Testis (tissue), 2 donors: Measurements from ENCODE around the gene AQP5.

ENCODE experiments used
- CTCF ChIP-seq, 3 experiments: fragments of 450-650 bp in 2 of 3; fragments of 200-600 bp in 1 of 3; sonication (generic) in 1 of 3; IDR thresholded peaks; one replicate each; pipeline ENCODE4 v1.5.1; 2016 to 2019; ENCODE audit warnings: antibody characterized with exemption in 3 of 3, mild to moderate bottlenecking in 2 of 3, moderate library complexity in 1 of 3
- POLR2A ChIP-seq: fragments of 450-650 bp; IDR thresholded peaks from one replicate; pipeline ENCODE4 v1.6.1; 2017; ENCODE audit warnings: antibody characterized with exemption, mild to moderate bottlenecking, moderate library complexity

GRCh38 chr12:49983892-49984291, 22.2 kb downstream of the AQP5 start:
- TF ChIP-seq CTCF (IDR thresholded peaks at IDR 0.05) (no peak), POLR2A (no peak)
